ENCODE measurements around the gene PAPPA.

Gene PAPPA

GRCh38 chr9:116323012-116323411, 169.4 kb downstream of the PAPPA start:
- no peak for FAIRE-seq
- TF ChIP-seq POLR2AphosphoS5 (IDR thresholded peaks at IDR 0.05; ENCODE audit: low read depth, low read length): no peak
- no peak for TF ChIP-seq PAX5 (IDR thresholded peaks at IDR 0.05; ENCODE audit: insufficient read depth, low read length, severe bottlenecking)
- TF ChIP-seq SPI1 (IDR thresholded peaks at IDR 0.05; ENCODE audit: low read depth, low read length): no peak
- no peak for TF ChIP-seq POLR2A (IDR thresholded peaks at IDR 0.05; ENCODE audit: low read depth, low read length)
- no peak for TF ChIP-seq TAF1 (IDR thresholded peaks at IDR 0.05; ENCODE audit: low read depth, low read length)
- no peak for TF ChIP-seq POU2F2 (IDR thresholded peaks at IDR 0.05; ENCODE audit: low read depth, low read length)
- no peak for DNase-seq (ENCODE audit: insufficient read length, low spot score)

DNA sequence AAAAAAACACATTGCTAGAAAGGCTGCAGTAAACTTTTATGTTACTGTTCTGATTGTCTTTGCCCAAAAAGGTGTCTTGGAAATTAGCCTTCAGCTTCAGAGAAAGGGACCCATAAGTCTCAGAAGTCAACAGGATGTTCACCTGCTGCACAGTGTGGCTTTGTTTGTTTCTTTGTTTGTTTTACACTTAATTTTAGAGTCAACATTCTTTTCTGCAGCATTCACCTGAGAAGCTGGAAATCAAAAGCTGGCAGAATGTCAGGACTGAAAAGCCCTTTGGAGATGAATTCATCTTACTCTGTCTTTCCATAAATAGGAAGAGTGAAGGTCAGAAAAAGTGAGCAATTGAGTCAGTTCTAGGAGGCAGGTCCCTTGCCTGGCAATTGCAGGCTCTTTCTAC, 170.0 kb downstream of the PAPPA start:
- FAIRE-seq (no peak), DNase-seq (ENCODE audit: insufficient read length, low spot score) (no peak)
- no peak for TF ChIP-seq POU2F2 (IDR thresholded peaks at IDR 0.05; ENCODE audit: low read depth, low read length)

DNA sequence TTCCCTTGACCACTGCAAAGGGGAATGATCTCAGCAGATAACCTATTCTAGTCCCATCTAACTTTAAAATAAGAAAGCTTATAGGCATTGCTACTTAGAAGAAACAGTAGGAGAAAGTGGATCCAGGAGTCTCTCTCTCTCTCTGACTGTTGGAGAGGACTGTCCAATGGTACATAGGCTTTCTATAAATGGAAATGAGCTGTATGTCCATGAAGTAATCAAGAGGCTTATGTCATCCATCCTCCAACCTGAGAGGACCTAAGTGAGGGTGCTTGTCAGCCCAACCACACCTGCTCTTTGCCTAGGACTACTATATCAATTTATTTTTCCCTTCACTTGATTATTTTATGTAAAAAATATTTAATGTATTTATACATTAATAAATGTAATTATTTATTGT, 172.3 kb downstream of the PAPPA start:
- DNase-seq (ENCODE audit: insufficient read length, low spot score) (no peak), FAIRE-seq (no peak)

DNA sequence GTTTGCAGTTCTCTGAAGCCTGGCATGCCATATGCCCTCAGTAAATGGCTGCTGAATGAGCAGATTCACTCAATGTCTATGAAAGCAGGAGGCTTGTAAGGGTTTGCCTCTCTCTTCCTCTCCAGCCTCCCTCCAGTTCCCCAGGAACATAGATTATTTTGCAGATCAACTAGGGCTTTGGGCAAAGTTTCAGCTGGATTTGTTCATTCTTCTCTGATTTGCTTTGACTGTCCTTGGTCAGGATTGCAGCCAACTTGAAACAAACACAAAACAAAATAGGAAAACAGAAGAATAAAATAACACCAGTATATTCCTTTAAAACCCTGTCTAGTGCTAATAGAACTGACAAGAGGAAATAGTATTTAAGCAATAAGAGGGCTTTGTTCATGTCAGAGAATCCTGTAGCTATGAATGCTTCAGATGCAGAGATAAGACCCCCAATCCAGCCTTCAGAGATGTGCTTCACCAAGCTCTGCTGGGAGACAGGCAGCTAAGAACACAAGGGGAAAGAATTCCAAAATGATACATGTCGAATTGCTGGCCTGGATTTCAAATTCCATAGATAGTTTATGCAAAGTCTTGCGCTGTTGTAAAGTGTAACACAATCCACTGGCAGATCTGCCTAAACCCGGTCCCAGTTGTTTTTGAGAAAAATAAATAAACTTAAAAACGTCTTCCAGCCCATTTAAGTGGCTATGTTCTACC, 174.3 kb downstream of the PAPPA start:
- TF ChIP-seq TAF1 (IDR thresholded peaks at IDR 0.05; ENCODE audit: low read depth, low read length) (no peak), POLR2A (IDR thresholded peaks at IDR 0.05; ENCODE audit: low read depth, low read length) (no peak), POLR2AphosphoS5 (IDR thresholded peaks at IDR 0.05; ENCODE audit: low read depth, low read length) (no peak), SPI1 (IDR thresholded peaks at IDR 0.05; ENCODE audit: low read depth, low read length) (no peak), POU2F2 (IDR thresholded peaks at IDR 0.05; ENCODE audit: low read depth, low read length) (no peak), PAX5 (IDR thresholded peaks at IDR 0.05; ENCODE audit: insufficient read depth, low read length, severe bottlenecking) (no peak)
- FAIRE-seq (no peak), DNase-seq (ENCODE audit: insufficient read length, low spot score) (no peak)

More for the DNA sequence above, 172.3 kb downstream of the PAPPA start:
- TF ChIP-seq SPI1 (IDR thresholded peaks at IDR 0.05; ENCODE audit: low read depth, low read length): no peak
- TF ChIP-seq PAX5 (IDR thresholded peaks at IDR 0.05; ENCODE audit: insufficient read depth, low read length, severe bottlenecking): no peak
- no peak for TF ChIP-seq POLR2A (IDR thresholded peaks at IDR 0.05; ENCODE audit: low read depth, low read length)
- TF ChIP-seq TAF1 (IDR thresholded peaks at IDR 0.05; ENCODE audit: low read depth, low read length): no peak
- TF ChIP-seq POU2F2 (IDR thresholded peaks at IDR 0.05; ENCODE audit: low read depth, low read length): no peak
- no peak for TF ChIP-seq POLR2AphosphoS5 (IDR thresholded peaks at IDR 0.05; ENCODE audit: low read depth, low read length)

DNA sequence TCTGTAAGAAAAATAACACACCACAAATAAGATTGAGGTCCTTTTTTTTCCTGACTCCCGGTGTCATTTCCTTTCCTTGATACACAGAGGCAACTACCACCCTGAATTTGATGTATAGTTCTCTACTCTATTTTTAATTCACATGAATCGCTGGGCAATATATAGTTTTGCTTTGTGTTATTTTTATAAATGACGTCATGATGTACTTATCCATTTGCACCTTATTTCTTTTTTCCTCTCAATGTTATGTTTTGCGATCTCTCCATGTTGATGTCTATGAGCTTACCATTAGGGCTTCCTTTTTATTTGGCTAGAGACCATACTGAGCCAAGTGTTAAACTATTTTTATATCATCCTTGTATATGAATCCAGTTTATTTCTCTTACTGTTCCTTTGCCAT, 175.9 kb downstream of the PAPPA start:
- DNase-seq (ENCODE audit: insufficient read length, low spot score) (no peak), FAIRE-seq (no peak)
- TF ChIP-seq TAF1 (IDR thresholded peaks at IDR 0.05; ENCODE audit: low read depth, low read length): no peak
- no peak for TF ChIP-seq POLR2A (IDR thresholded peaks at IDR 0.05; ENCODE audit: low read depth, low read length)
- TF ChIP-seq POLR2AphosphoS5 (IDR thresholded peaks at IDR 0.05; ENCODE audit: low read depth, low read length): no peak
- no peak for TF ChIP-seq PAX5 (IDR thresholded peaks at IDR 0.05; ENCODE audit: insufficient read depth, low read length, severe bottlenecking)
- TF ChIP-seq SPI1 (IDR thresholded peaks at IDR 0.05; ENCODE audit: low read depth, low read length): no peak
- TF ChIP-seq POU2F2 (IDR thresholded peaks at IDR 0.05; ENCODE audit: low read depth, low read length): no peak

- TF ChIP-seq TAF1 (IDR thresholded peaks at IDR 0.05; ENCODE audit: low read depth, low read length): no peak
- no peak for TF ChIP-seq POLR2AphosphoS5 (IDR thresholded peaks at IDR 0.05; ENCODE audit: low read depth, low read length)
- no peak for FAIRE-seq
Observed at GRCh38 chr9:116331241-116331640, 177.7 kb downstream of the PAPPA start.

DNA sequence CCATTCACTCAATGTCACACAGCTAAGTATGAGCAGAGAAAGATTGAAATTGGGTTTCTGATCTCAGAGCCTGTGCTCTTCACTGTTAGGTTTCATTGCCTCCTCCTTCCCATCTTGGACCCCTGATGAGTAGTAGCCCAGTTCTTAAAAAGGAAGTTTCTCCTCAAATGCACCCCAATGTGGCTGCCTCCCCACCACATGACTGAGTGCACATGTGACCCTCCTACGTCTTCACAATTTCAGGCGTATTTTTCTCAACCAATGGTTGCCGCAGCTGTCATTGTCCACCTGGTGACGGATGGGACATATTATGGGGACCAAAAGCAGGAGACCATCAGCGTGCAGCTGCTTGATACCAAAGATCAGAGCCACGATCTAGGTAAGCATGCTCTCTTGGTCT, 178.5 kb downstream of the PAPPA start:
- FAIRE-seq (no peak), DNase-seq (ENCODE audit: insufficient read length, low spot score) (no peak)
- TF ChIP-seq TAF1 (IDR thresholded peaks at IDR 0.05; ENCODE audit: low read depth, low read length) (no peak), SPI1 (IDR thresholded peaks at IDR 0.05; ENCODE audit: low read depth, low read length) (no peak), POU2F2 (IDR thresholded peaks at IDR 0.05; ENCODE audit: low read depth, low read length) (no peak)

More at GRCh38 chr9:116331241-116331640, 177.7 kb downstream of the PAPPA start:
- no peak for DNase-seq (ENCODE audit: insufficient read length, low spot score)

DNA sequence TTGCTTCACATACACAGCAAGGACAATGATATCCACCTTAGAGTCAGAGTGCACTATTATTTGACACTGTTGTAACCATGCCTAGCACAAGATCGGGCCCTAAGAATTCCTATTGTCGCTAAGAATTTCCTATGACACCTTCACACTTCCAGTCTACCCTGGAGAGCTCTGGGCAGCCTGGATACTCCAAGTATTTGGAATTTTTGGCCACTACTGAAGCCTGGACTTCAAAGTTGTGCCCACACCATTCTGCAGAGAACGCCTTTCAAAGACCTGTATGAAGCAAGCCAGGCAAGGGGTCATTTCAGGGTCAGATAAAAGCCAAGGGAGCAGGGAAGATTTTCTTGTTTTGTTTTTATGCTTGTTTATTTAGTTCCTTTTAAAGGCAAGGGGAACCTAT, 179.7 kb downstream of the PAPPA start:
- FAIRE-seq (no peak), DNase-seq (ENCODE audit: insufficient read length, low spot score) (no peak)
- TF ChIP-seq POLR2A (IDR thresholded peaks at IDR 0.05; ENCODE audit: low read depth, low read length) (no peak), SPI1 (IDR thresholded peaks at IDR 0.05; ENCODE audit: low read depth, low read length) (no peak), PAX5 (IDR thresholded peaks at IDR 0.05; ENCODE audit: insufficient read depth, low read length, severe bottlenecking) (no peak), TAF1 (IDR thresholded peaks at IDR 0.05; ENCODE audit: low read depth, low read length) (no peak), POLR2AphosphoS5 (IDR thresholded peaks at IDR 0.05; ENCODE audit: low read depth, low read length) (no peak), POU2F2 (IDR thresholded peaks at IDR 0.05; ENCODE audit: low read depth, low read length) (no peak)

- FAIRE-seq (no peak), DNase-seq (ENCODE audit: insufficient read length, low spot score) (no peak)
- no peak for TF ChIP-seq POLR2AphosphoS5 (IDR thresholded peaks at IDR 0.05; ENCODE audit: low read depth, low read length)
- no peak for TF ChIP-seq POLR2A (IDR thresholded peaks at IDR 0.05; ENCODE audit: low read depth, low read length)
- no peak for TF ChIP-seq TAF1 (IDR thresholded peaks at IDR 0.05; ENCODE audit: low read depth, low read length)
- no peak for TF ChIP-seq POU2F2 (IDR thresholded peaks at IDR 0.05; ENCODE audit: low read depth, low read length)
- TF ChIP-seq PAX5 (IDR thresholded peaks at IDR 0.05; ENCODE audit: insufficient read depth, low read length, severe bottlenecking): no peak
- TF ChIP-seq SPI1 (IDR thresholded peaks at IDR 0.05; ENCODE audit: low read depth, low read length): no peak
Observed at GRCh38 chr9:116334546-116335150, 181.1 kb downstream of the PAPPA start.

GRCh38 chr9:116335392-116335791, 181.8 kb downstream of the PAPPA start:
- TF ChIP-seq TAF1 (IDR thresholded peaks at IDR 0.05; ENCODE audit: low read depth, low read length) (no peak), PAX5 (IDR thresholded peaks at IDR 0.05; ENCODE audit: insufficient read depth, low read length, severe bottlenecking) (no peak), POLR2AphosphoS5 (IDR thresholded peaks at IDR 0.05; ENCODE audit: low read depth, low read length) (no peak), POLR2A (IDR thresholded peaks at IDR 0.05; ENCODE audit: low read depth, low read length) (no peak), SPI1 (IDR thresholded peaks at IDR 0.05; ENCODE audit: low read depth, low read length) (no peak), POU2F2 (IDR thresholded peaks at IDR 0.05; ENCODE audit: low read depth, low read length) (no peak)
- no peak for FAIRE-seq
- DNase-seq (ENCODE audit: insufficient read length, low spot score): no peak
